Breast epithelium (tissue), 4 donors: ENCODE measurements around the gene LATS1. TPM values are rescaled to one million over a fixed set of nuclear protein-coding genes. Genes with fewer than 3 reads are reported as not detected.
"Not testable (repeated sequence)": the region's sequence is repeated elsewhere in the genome, so short reads cannot be mapped to it uniquely, and the experiment has no call there.

Experiments used
- DNase-seq, 2 donors: peaks; one replicate each; pipeline ENCODE4 v3.0.0-alpha.2; 2019; ENCODE audit warnings: low spot score in 2 of 2
- H3K27ac ChIP-seq, 2 donors: fragments of 200-600 bp; sonication (generic) in 1 of 2; one replicate each; pipeline ENCODE4 v1.5.1; 2016 to 2019; ENCODE audit warnings: mild to moderate bottlenecking in 1 of 2
- H3K27me3 ChIP-seq, 2 donors: fragments of 200-600 bp; sonication (generic) in 1 of 2; one replicate each; pipeline versions ENCODE4 v1.5.1 to v1.6.0; 2017 to 2019; ENCODE audit warnings: control low read depth in 1 of 2, mild to moderate bottlenecking in 1 of 2
- H3K36me3 ChIP-seq: fragments of 200-600 bp; one replicate; pipeline ENCODE4 v1.5.1; 2019
- H3K4me1 ChIP-seq, 2 donors: fragments of 200-600 bp; sonication (generic); one replicate each; pipeline ENCODE4 v1.5.1; 2016 to 2019; ENCODE audit warnings: control low read depth in 1 of 2
- H3K4me3 ChIP-seq, 3 donors: fragments of 200-600 bp; sonication (generic); 1 replicate in 2 of 3; 2 replicates in 1 of 3; pipeline ENCODE4 v1.5.1; 2016 to 2019; ENCODE audit warnings: mild to moderate bottlenecking in 3 of 3, moderate library complexity in 2 of 3
- H3K9me3 ChIP-seq, 2 donors: fragments of 200-600 bp; sonication (generic) in 1 of 2; one replicate each; pipeline ENCODE4 v1.5.1; 2016 to 2019; ENCODE audit warnings: control low read depth in 1 of 2
- CTCF ChIP-seq, 3 donors: fragments of 450-650 bp; IDR thresholded peaks; one replicate each; pipeline ENCODE4 v1.5.1; 2016 to 2017; ENCODE audit warnings: antibody characterized with exemption in 3 of 3, mild to moderate bottlenecking in 3 of 3, moderate library complexity in 3 of 3
- POLR2A ChIP-seq: fragments of 450-650 bp; IDR thresholded peaks from one replicate; pipeline ENCODE4 v1.6.1; 2016; ENCODE audit warnings: antibody characterized with exemption, mild to moderate bottlenecking, moderate library complexity
- POLR2AphosphoS5 ChIP-seq, 3 donors: sonication (generic); formaldehyde crosslinking; IDR thresholded peaks; one replicate each; pipeline ENCODE4 v1.6.1; 2017; ENCODE audit warnings: antibody characterized with exemption in 3 of 3
- intact Hi-C: fragments of 100-400 bp; cut with DNase I; formaldehyde crosslinking; loops from one replicate; pipeline ENCODE4 v1.15.1; 2023; ENCODE audit warnings: low total_unique reads
- total RNA-seq, 3 donors: library from RNA; depleted of rRNA; stranded (reverse); fragments of >200 nt; gene quantifications; one replicate each; pipeline ENCODE4 v1.1.0, GENCODE V29; 2016

LATS1 gene
- total RNA-seq, 3 donors from 2014 or later = 24.3 to 36.4 (median 30.2) TPM

- Histone ChIP-seq H3K36me3 (no peaks in the 10 kb centered on the region), H3K4me3 (no peak overlapping the region), H3K4me1 (peaks cover 0 to 3% of the 10 kb centered on the region in 2 donors), H3K27me3 (no peaks in the 10 kb centered on the region), H3K9me3 (no peaks in the 10 kb centered on the region), H3K27ac (no peak overlapping the region)
- TF ChIP-seq CTCF (IDR thresholded peaks at IDR 0.05) = no peak
- TF ChIP-seq POLR2AphosphoS5 (IDR thresholded peaks at IDR 0.05) = no peak
- no peak for TF ChIP-seq POLR2A
- intact Hi-C loops = no loop called here
- DNase-seq = peak in 1 of 2 donors; percentile 30
Measured at GRCh38 chr6:149755300-149756260, 37.7 kb upstream of the LATS1 start.

GRCh38 chr6:149754548-149754947 lies 36.6 kb upstream of the LATS1 start:
- H3K4me3 ChIP-seq = no peak overlapping the region
- peaks cover 0 to 3% of the 10 kb centered on the region in 2 donors for H3K4me1 ChIP-seq
- no peak for DNase-seq
- no peaks in the 10 kb centered on the region for H3K9me3 ChIP-seq
- no peak overlapping the region for H3K27ac ChIP-seq
- intact Hi-C loops = no loop called here
- no peaks in the 10 kb centered on the region for H3K36me3 ChIP-seq
- TF ChIP-seq CTCF (IDR thresholded peaks at IDR 0.05) (no peak), POLR2AphosphoS5 (IDR thresholded peaks at IDR 0.05) (no peak), POLR2A (no peak)
- no peaks in the 10 kb centered on the region for H3K27me3 ChIP-seq

GRCh38 chr6:149753374-149753637 lies 35.4 kb upstream of the LATS1 start:
- H3K36me3 ChIP-seq, DNase-seq, H3K4me1 ChIP-seq, H3K4me3 ChIP-seq, H3K27ac ChIP-seq, H3K27me3 ChIP-seq, H3K9me3 ChIP-seq, intact Hi-C loops: not testable (repeated sequence)

GRCh38 chr6:149752600-149753373 lies 34.9 kb upstream of the LATS1 start:
- DNase-seq = no peak
- Histone ChIP-seq H3K36me3 (no peaks in the 10 kb centered on the region), H3K4me3 (no peak overlapping the region), H3K9me3 (no peaks in the 10 kb centered on the region), H3K27ac (no peak overlapping the region), H3K27me3 (no peaks in the 10 kb centered on the region), H3K4me1 (peaks cover 0 to 3% of the 10 kb centered on the region in 2 donors)
- TF ChIP-seq POLR2A (no peak), POLR2AphosphoS5 (IDR thresholded peaks at IDR 0.05) (no peak), CTCF (IDR thresholded peaks at IDR 0.05) (no peak)
- intact Hi-C loops = no loop called here

GRCh38 chr6:149751920-149752319 lies 34.0 kb upstream of the LATS1 start:
- DNase-seq, H3K4me1 ChIP-seq, H3K9me3 ChIP-seq, H3K4me3 ChIP-seq, intact Hi-C loops, H3K36me3 ChIP-seq, H3K27me3 ChIP-seq, H3K27ac ChIP-seq: not testable (repeated sequence)

GRCh38 chr6:149751239-149751638 lies 33.3 kb upstream of the LATS1 start:
- intact Hi-C loops = no loop called here
- DNase-seq = peak in 1 of 2 donors; percentile 27
- H3K27ac ChIP-seq = no peak overlapping the region
- H3K9me3 ChIP-seq = no peaks in the 10 kb centered on the region
- no peaks in the 10 kb centered on the region for H3K36me3 ChIP-seq
- H3K27me3 ChIP-seq = no peaks in the 10 kb centered on the region
- H3K4me1 ChIP-seq = peaks cover 0 to 3% of the 10 kb centered on the region in 2 donors
- H3K4me3 ChIP-seq = peak overlapping the region in 2 of 3 donors; percentile 94 to 100
- TF ChIP-seq POLR2A (no peak), CTCF (IDR thresholded peaks at IDR 0.05) (no peak), POLR2AphosphoS5 (IDR thresholded peaks at IDR 0.05) (no peak)
